Pancreas (tissue), 10 donors: ENCODE data around the gene DSCAML1. TPM values are rescaled to one million over a fixed set of nuclear protein-coding genes. Genes with fewer than 3 reads are reported as not detected.

Source experiments
- ATAC-seq, 4 donors: fragments of 200-7000 bp; cut with Tn5 transposase; one replicate each; pipeline versions ENCODE4 v1.8.0 to v1.9.1; 2020; ENCODE audit warnings: mild to moderate bottlenecking in 4 of 4, moderate library complexity in 4 of 4
- DNase-seq, 6 donors: peaks; one replicate each; pipeline ENCODE4 v3.0.0-alpha.2; 2020
- FAIRE-seq: peaks from 2 replicates; lab custom pipeline; 2012; peaks lifted over from hg19 to GRCh38; lab: Jason Lieb, UNC
- H3K27ac ChIP-seq, 4 donors: fragments of 200-600 bp; sonication (generic); 1 replicate in 3 of 4; 2 replicates in 1 of 4; pipeline versions ENCODE4 v1.5.0 to v1.8.0; 2020
- H3K27me3 ChIP-seq, 4 donors: fragments of 200-600 bp; one replicate each; pipeline ENCODE4 v1.8.0; 2021
- H3K36me3 ChIP-seq, 3 donors: fragments of 200-600 bp; sonication (generic) in 1 of 3; one replicate each; pipeline versions ENCODE4 v1.5.0 to v1.8.0; 2020 to 2021
- H3K4me1 ChIP-seq, 3 donors: fragments of 200-600 bp; one replicate each; pipeline ENCODE4 v1.8.0; 2021
- H3K4me3 ChIP-seq, 4 donors: fragments of 200-600 bp; sonication (generic) in 2 of 4; one replicate each; pipeline versions ENCODE4 v1.5.0 to v1.8.0; 2020 to 2021
- H3K9me3 ChIP-seq, 4 donors: fragments of 200-600 bp; one replicate each; pipeline ENCODE4 v1.8.0; 2021
- WGBS, 2 donors: extraction: QIAGEN DNeasy Blood & Tissue Kit; methylation state at CpG; one replicate each; pipeline ENCODE4 v1.1.7; 2013; 5-methylcytosine and 5-hydroxymethylcytosine counted together
- intact Hi-C, 3 donors: fragments of 100-400 bp; cut with DNase I; formaldehyde crosslinking; loops; one replicate each; pipeline versions ENCODE4 v1.11.1 to v1.14.2; 2022
- polyA plus RNA-seq, 2 donors: library from polyadenylated mRNA; stranded (reverse); fragments of 200-250 nt; gene quantifications; one replicate each; pipeline ENCODE4 v1.2.3, GENCODE V29; 2013
- total RNA-seq, 6 donors: library from RNA; stranded (reverse); fragmentation: NEBNext Ultra II Directional in 4 of 6; extraction: Animal tissue kit (Norgen Biotek cat#: 25700) in 4 of 6; gene quantifications; one replicate each; pipeline versions ENCODE4 v1.2.1 to v1.2.4, GENCODE V29; 2021 to 2023
- TF ChIP-seq, protein P1 (sequence below), 4 donors: fragments of 200-600 bp; sonication (generic) in 3 of 4; IDR thresholded peaks; one replicate each; pipeline versions ENCODE4 v1.5.0 to v1.8.0; 2021; ENCODE audit warnings: antibody characterized with exemption in 4 of 4
- donor health status: healthy with polysubstance abuse.
- donor health status: DM: no; HTN: no; CAD: no; lungs with moderate emphysema.
- donor health status: DM: no; HTN: no; CAD: no.
- donor health status: control.
- donor health status: control.
- donor health status: Bipolar disorder and iron deficiency.
- donor health status: DM: yes; HTN: yes; CAD: no.
- donor health status: DM: no; HTN: no; CAD: no.
- donor health status: DM: no; HTN: no; CAD: no.
- donor health status: DM: yes; HTN: yes; CAD: no.

The DSCAML1 gene
- total and polyA plus RNA-seq, 8 donors: 0.69 to 2.7 (median 1.8) TPM

GRCh38 chr11:117603932-117604331, 193.1 kb downstream of the DSCAML1 start:
- ATAC-seq: no peak
- intact Hi-C loops: no loop called here
- H3K27ac ChIP-seq: no peak overlapping the region
- TF ChIP-seq, protein P1, sequence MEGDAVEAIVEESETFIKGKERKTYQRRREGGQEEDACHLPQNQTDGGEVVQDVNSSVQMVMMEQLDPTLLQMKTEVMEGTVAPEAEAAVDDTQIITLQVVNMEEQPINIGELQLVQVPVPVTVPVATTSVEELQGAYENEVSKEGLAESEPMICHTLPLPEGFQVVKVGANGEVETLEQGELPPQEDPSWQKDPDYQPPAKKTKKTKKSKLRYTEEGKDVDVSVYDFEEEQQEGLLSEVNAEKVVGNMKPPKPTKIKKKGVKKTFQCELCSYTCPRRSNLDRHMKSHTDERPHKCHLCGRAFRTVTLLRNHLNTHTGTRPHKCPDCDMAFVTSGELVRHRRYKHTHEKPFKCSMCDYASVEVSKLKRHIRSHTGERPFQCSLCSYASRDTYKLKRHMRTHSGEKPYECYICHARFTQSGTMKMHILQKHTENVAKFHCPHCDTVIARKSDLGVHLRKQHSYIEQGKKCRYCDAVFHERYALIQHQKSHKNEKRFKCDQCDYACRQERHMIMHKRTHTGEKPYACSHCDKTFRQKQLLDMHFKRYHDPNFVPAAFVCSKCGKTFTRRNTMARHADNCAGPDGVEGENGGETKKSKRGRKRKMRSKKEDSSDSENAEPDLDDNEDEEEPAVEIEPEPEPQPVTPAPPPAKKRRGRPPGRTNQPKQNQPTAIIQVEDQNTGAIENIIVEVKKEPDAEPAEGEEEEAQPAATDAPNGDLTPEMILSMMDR (IDR thresholded peaks at IDR 0.05): no peak
- H3K36me3 ChIP-seq: no peaks in the 10 kb centered on the region
- H3K4me1 ChIP-seq: no peaks in the 10 kb centered on the region
- no peaks in the 10 kb centered on the region for H3K27me3 ChIP-seq
- FAIRE-seq: no peak
- no peak for DNase-seq
- H3K4me3 ChIP-seq: no peak overlapping the region
- H3K9me3 ChIP-seq: no peaks in the 10 kb centered on the region
- 61 to 64% methylated on average over 5 of the region's 5 CpGs for WGBS, 2 donors

DNA sequence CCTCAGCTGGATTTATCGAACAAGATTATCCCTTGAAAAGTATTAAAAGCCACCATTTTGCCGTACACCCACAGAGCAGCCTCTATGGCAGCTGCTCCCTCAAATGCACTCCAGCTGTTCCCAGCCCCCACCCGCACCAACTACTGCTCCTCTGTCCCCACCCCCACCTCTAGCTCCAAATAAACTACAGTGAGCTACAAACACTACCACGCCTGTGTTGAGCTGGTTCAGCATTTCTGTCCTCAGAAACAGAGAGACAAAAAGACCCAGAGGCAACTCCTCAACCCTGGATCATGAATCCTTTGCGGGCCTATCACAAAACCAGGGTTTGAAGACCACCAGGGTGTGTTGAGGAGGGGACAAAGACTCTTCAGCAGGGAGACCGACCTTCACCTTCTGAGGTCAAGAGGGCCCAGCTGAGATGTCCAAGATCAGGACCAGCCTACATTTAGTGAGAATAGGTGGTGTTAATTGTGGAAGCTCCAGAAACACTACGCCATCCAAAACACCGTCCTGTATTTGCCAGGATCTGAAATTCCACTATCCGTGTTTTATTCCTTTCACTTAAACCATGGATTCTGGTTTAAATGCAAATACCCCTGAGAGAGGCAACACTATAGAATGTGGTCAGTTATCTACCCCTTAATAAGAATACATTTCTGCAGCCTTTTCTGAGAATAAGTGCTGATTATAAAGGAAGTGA, 195.9 kb downstream of the DSCAML1 start:
- no peaks in the 10 kb centered on the region for H3K36me3 ChIP-seq
- ATAC-seq (no peak), DNase-seq (no peak), FAIRE-seq (no peak)
- H3K9me3 ChIP-seq: no peaks in the 10 kb centered on the region
- no peaks in the 10 kb centered on the region for H3K27me3 ChIP-seq
- TF ChIP-seq, protein P1 (IDR thresholded peaks at IDR 0.05): no peak
- intact Hi-C loops: no loop called here
- no peak overlapping the region for H3K4me3 ChIP-seq
- WGBS, 2 donors: 76 to 77% methylated on average over 9 of the region's 9 CpGs
- no peak overlapping the region for H3K27ac ChIP-seq
- H3K4me1 ChIP-seq: no peaks in the 10 kb centered on the region

DNA sequence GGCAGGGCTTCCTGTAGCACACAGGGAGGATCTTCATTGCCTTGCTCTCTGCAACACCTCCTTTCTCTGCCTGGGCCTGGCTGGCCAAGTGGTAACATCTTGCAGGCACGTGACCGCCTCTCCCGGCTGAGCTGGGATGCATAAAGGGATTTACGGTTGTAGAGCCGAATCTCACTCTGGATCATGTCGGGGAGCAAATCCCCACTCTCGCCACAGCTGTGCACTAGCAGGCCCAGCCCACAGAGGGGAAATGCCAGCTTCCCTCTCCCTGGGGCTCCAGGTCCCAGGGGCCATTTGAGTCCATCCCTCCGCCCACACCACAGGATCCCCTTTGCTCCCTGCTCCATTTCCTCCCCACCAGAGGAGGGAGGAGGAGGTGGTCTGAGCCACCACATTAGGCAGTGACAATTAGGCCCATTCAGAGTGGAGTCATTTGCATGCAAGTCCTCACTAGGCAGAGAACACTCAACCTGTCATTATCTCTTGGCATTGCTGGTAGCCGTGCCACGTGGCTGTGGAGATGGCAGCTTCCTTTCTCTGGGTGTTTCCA, 196.7 kb downstream of the DSCAML1 start:
- no peak overlapping the region for H3K27ac ChIP-seq
- no peaks in the 10 kb centered on the region for H3K9me3 ChIP-seq
- TF ChIP-seq, protein P1 (IDR thresholded peaks at IDR 0.05): no peak
- DNase-seq (no peak), ATAC-seq (no peak), FAIRE-seq (no peak)
- H3K27me3 ChIP-seq: no peaks in the 10 kb centered on the region
- H3K36me3 ChIP-seq: no peaks in the 10 kb centered on the region
- H3K4me3 ChIP-seq: no peak overlapping the region
- intact Hi-C loops: no loop called here
- 48 to 61% methylated on average over 10 of the region's 10 CpGs for WGBS, 2 donors
- H3K4me1 ChIP-seq: no peaks in the 10 kb centered on the region

DNA sequence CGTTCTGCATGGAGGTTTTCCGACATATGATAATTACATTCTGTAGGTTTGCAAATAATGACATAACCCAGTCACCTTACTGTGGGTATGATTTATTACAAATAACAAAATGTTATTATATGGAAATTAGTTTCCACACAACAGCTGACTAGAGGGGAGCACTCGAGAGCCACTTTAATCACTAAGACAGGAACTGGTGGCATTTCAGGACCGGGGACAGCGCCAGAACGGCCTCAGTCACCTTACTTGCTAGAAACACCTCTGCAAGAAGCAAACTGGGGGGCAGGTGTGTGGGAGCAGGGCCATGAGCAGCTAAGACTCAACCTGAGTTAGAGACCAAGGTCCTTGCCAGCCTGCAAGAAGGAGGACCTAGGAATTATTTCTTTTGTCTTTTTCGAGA, 199.9 kb downstream of the DSCAML1 start:
- no peak for ATAC-seq
- no peaks in the 10 kb centered on the region for H3K27me3 ChIP-seq
- peak in 1 of 6 donors; percentile 20 for DNase-seq
- intact Hi-C loops: no loop called here
- TF ChIP-seq, protein P1 (IDR thresholded peaks at IDR 0.05): no peak
- H3K27ac ChIP-seq: no peak overlapping the region
- 43 to 45% methylated on average over 7 of the region's 7 CpGs for WGBS, 2 donors
- no peaks in the 10 kb centered on the region for H3K4me1 ChIP-seq
- no peak overlapping the region for H3K4me3 ChIP-seq
- no peak for FAIRE-seq
- H3K9me3 ChIP-seq: no peaks in the 10 kb centered on the region
- no peaks in the 10 kb centered on the region for H3K36me3 ChIP-seq

DNA sequence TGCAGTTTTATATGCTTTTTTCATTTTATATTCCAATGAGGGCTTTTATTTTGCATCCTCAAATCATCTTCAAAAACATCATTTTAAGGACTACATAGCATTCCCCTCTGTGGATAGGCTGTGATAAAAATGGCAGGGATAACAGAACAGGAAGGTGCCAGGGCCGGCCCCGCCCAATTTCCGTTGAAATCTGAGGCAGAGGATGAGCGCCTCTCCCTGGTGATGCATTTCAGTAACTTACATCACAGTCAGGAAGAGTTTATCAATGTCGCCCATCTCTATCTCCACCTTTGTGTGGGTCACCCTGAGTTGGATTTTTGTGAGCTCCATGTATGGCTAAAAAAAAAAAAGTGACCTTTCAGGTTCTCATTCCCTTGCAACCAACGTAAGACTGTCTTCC, 201.6 kb downstream of the DSCAML1 start:
- FAIRE-seq (no peak), DNase-seq (no peak)
- TF ChIP-seq, protein P1 (IDR thresholded peaks at IDR 0.05): no peak

More for the DNA sequence above, 201.6 kb downstream of the DSCAML1 start:
- no peak for ATAC-seq
- H3K4me3 ChIP-seq: no peak overlapping the region
- H3K4me1 ChIP-seq: no peaks in the 10 kb centered on the region
- H3K9me3 ChIP-seq: no peaks in the 10 kb centered on the region
- H3K27ac ChIP-seq: no peak overlapping the region
- 36 to 43% methylated on average over 6 of the region's 6 CpGs for WGBS, 2 donors
- no peaks in the 10 kb centered on the region for H3K36me3 ChIP-seq
- H3K27me3 ChIP-seq: no peaks in the 10 kb centered on the region
- intact Hi-C loops: no loop called here
